Gastroesophageal sphincter (tissue), 4 donors: ENCODE results near the gene CSNK1E. TPM values are rescaled to one million over a fixed set of nuclear protein-coding genes. Genes with fewer than 3 reads are reported as not detected.

Source experiments
- ATAC-seq: fragments of 150-250 bp; one replicate; pipeline ENCODE4 v1.9.1; 2016; ENCODE audit warnings: mild to moderate bottlenecking, moderate library complexity
- H3K27ac ChIP-seq, 4 donors: fragments of 200-600 bp; sonication (generic) in 3 of 4; 1 replicate in 3 of 4; 2 replicates in 1 of 4; pipeline ENCODE4 v1.5.1; 2016 to 2019
- H3K27me3 ChIP-seq: fragments of 200-600 bp; sonication (generic); one replicate; pipeline ENCODE4 v1.5.1; 2019
- H3K36me3 ChIP-seq, 2 donors: fragments of 200-600 bp; sonication (generic); one replicate each; pipeline ENCODE4 v1.5.1; 2019; ENCODE audit warnings: control low read depth in 1 of 2
- H3K4me1 ChIP-seq, 3 donors: fragments of 200-600 bp; sonication (generic); 1 replicate in 2 of 3; 2 replicates in 1 of 3; pipeline ENCODE4 v1.5.1; 2016 to 2019; ENCODE audit warnings: control low read depth in 2 of 3
- H3K4me3 ChIP-seq, 2 donors: fragments of 200-600 bp; sonication (generic); one replicate each; pipeline ENCODE4 v1.5.1; 2019; ENCODE audit warnings: mild to moderate bottlenecking in 1 of 2, moderate library complexity in 1 of 2
- H3K9me3 ChIP-seq, 3 donors: fragments of 200-600 bp; sonication (generic); one replicate each; pipeline ENCODE4 v1.5.1; 2017 to 2019; ENCODE audit warnings: control low read depth in 2 of 3
- CTCF ChIP-seq, 4 experiments: fragments of 200-600 bp in 2 of 4; fragments of 450-650 bp in 2 of 4; sonication (generic) in 1 of 4; IDR thresholded peaks; one replicate each; pipeline ENCODE4 v1.5.1; 2017 to 2019; ENCODE audit warnings: antibody characterized with exemption in 4 of 4, mild to moderate bottlenecking in 2 of 4, moderate library complexity in 2 of 4
- EP300 ChIP-seq: sonication (generic); formaldehyde crosslinking; IDR thresholded peaks from one replicate; pipeline ENCODE4 v1.6.1; 2017; ENCODE audit warnings: antibody characterized with exemption, mild to moderate bottlenecking
- POLR2A ChIP-seq, 2 donors: fragments of 450-650 bp; IDR thresholded peaks; one replicate each; pipeline ENCODE4 v1.6.1; 2017; ENCODE audit warnings: antibody characterized with exemption in 2 of 2, mild to moderate bottlenecking in 2 of 2, moderate library complexity in 1 of 2
- POLR2AphosphoS5 ChIP-seq: sonication (generic); formaldehyde crosslinking; IDR thresholded peaks from one replicate; pipeline ENCODE4 v1.6.1; 2017; ENCODE audit warnings: antibody characterized with exemption
- WGBS, 2 donors: methylation state at CpG; one replicate each; pipeline ENCODE4 v1.1.5; 2018; ENCODE audit warnings: low coverage in 1 of 2; 5-methylcytosine and 5-hydroxymethylcytosine counted together
- total RNA-seq, 4 donors: library from RNA; depleted of rRNA; stranded (reverse); fragments of >200 nt; gene quantifications; one replicate each; pipeline ENCODE4 v1.1.0, GENCODE V29; 2016

The CSNK1E gene
- total RNA-seq, 4 donors from 2014 or later, result 70.3 to 90.3 (median 80.0) TPM

DNA sequence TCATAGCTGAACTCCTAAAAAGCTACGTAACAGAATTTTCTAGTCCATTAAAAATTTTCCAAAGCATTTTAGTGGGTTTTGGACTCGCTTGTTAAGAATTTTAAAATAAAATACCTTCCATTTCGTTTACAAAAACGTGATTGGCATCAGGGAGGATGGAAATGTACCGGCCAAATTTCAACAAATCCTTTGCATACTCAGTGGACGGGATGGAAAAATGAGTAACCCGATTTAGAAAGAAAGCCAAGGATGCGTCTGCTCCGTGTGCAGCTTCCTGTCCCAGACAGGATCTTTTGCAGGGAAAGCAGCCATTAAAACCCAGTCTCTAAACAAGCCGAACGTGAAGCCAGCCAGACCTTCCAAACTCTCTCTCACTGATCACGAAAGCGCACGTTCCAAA lies 60.1 kb downstream of the CSNK1E start:
- Histone ChIP-seq H3K27ac (peak overlapping the region; percentile 82 to 89 (median 86)), H3K4me1 (peaks cover 4 to 83% (median 36%) of the 10 kb centered on the region in 3 donors), H3K9me3 (no peaks in the 10 kb centered on the region), H3K4me3 (peak overlapping the region; percentile 18 to 21), H3K36me3 (no peaks in the 10 kb centered on the region), H3K27me3 (no peaks in the 10 kb centered on the region)
- 2 to 7% methylated on average over 14 of the region's 14 CpGs for WGBS, 2 donors
- ATAC-seq, result peak; percentile 69
- no peak for TF ChIP-seq POLR2A (IDR thresholded peaks at IDR 0.05)
- TF ChIP-seq EP300, result no peak
- peak; percentile 63 for TF ChIP-seq POLR2AphosphoS5

GRCh38 chr22:38255697-38256096 lies 61.5 kb downstream of the CSNK1E start:
- Histone ChIP-seq H3K36me3 (no peaks in the 10 kb centered on the region), H3K4me3 (no peak overlapping the region), H3K27me3 (no peaks in the 10 kb centered on the region), H3K27ac (peak overlapping the region in 3 of 4 donors; percentile 82 to 89 (median 85)), H3K9me3 (no peaks in the 10 kb centered on the region), H3K4me1 (peaks cover 4 to 83% (median 32%) of the 10 kb centered on the region in 3 donors)
- no peak for ATAC-seq
- WGBS, 2 donors, result 100% methylated on average over 2 of the region's 2 CpGs
- no peak for TF ChIP-seq POLR2A (IDR thresholded peaks at IDR 0.05)
- TF ChIP-seq POLR2AphosphoS5, result no peak
- TF ChIP-seq CTCF (IDR thresholded peaks at IDR 0.05), result no peak
- no peak for TF ChIP-seq EP300

GRCh38 chr22:38251341-38251692 lies 65.9 kb downstream of the CSNK1E start:
- H3K36me3 ChIP-seq, result peaks cover 0 to 15% of the 10 kb centered on the region in 2 donors
- no peaks in the 10 kb centered on the region for H3K27me3 ChIP-seq
- peaks cover 0 to 73% (median 29%) of the 10 kb centered on the region in 3 donors for H3K4me1 ChIP-seq
- peak overlapping the region in 1 of 4 donors; percentile 65 for H3K27ac ChIP-seq
- no peaks in the 10 kb centered on the region for H3K9me3 ChIP-seq
- 71 to 100% methylated on average over 2 to 3 of the region's 7 CpGs for WGBS, 2 donors
- ATAC-seq, result no peak
- H3K4me3 ChIP-seq, result no peak overlapping the region
- TF ChIP-seq POLR2AphosphoS5 (no peak), CTCF (IDR thresholded peaks at IDR 0.05) (no peak), EP300 (no peak), POLR2A (IDR thresholded peaks at IDR 0.05) (no peak)

DNA sequence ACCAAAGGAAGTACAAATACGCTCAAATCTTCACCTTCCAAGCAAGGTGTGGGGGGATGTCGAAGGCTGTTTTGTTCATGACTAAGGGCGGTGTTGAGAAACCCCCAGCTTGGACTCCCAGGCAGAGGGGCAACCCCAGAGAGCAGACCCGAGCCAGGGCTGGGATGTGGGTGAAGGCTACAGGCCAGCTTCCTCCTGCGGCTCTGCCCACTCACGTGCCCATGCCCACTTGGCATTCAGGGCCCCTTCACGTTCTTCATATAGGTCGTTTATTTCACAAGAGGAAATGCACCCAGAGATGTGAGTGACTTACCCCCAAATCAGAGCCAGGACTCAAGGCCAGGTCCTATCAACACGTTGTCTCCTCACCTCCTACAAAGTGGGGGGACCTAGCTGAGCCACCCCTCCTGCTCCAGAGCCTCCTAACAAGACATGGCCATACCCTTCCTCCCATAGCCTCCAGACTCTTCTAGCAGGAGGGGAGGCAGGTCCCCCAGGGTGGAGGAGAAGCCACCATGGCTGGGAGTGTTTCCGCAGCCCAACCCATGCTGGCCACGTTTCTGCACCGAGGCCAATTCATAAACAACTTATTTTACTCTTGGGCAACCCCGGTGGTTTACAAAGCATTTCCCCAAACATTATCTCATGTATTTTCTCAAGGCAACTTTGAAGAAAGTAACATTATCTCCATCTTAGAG lies 66.4 kb downstream of the CSNK1E start:
- no peak for TF ChIP-seq EP300
- no peak for TF ChIP-seq POLR2AphosphoS5
- TF ChIP-seq CTCF (IDR thresholded peaks at IDR 0.05), result no peak
- TF ChIP-seq POLR2A (IDR thresholded peaks at IDR 0.05), result no peak
- H3K27me3 ChIP-seq, result no peaks in the 10 kb centered on the region
- no peak for ATAC-seq
- peaks cover 0 to 20% of the 10 kb centered on the region in 2 donors for H3K36me3 ChIP-seq
- H3K4me3 ChIP-seq, result no peak overlapping the region
- WGBS, 2 donors, result 68% methylated on average over 11 of the region's 13 CpGs; no CpG with 5 or more reads in 1 of the 2 donors
- peak overlapping the region in 2 of 4 donors; percentile 34 to 65 for H3K27ac ChIP-seq
- H3K4me1 ChIP-seq, result peaks cover 0 to 73% (median 33%) of the 10 kb centered on the region in 3 donors
- no peaks in the 10 kb centered on the region for H3K9me3 ChIP-seq

GRCh38 chr22:38249803-38250642 lies 67.2 kb downstream of the CSNK1E start:
- H3K36me3 ChIP-seq, result peaks cover 0 to 28% of the 10 kb centered on the region in 2 donors
- H3K27ac ChIP-seq, result peak overlapping the region in 2 of 4 donors; percentile 34 to 65
- ATAC-seq, result no peak
- WGBS, 2 donors, result 66 to 71% methylated on average over 4 to 5 of the region's 25 CpGs
- TF ChIP-seq EP300 (no peak), CTCF (IDR thresholded peaks at IDR 0.05) (no peak), POLR2A (IDR thresholded peaks at IDR 0.05) (no peak), POLR2AphosphoS5 (no peak)
- H3K4me1 ChIP-seq, result peaks cover 0 to 69% (median 34%) of the 10 kb centered on the region in 3 donors
- H3K9me3 ChIP-seq, result no peaks in the 10 kb centered on the region
- no peak overlapping the region for H3K4me3 ChIP-seq
- no peaks in the 10 kb centered on the region for H3K27me3 ChIP-seq
